Skeletal muscle tissue (tissue), 4 donors: ENCODE results near the gene XYLB. TPM values are rescaled to one million over a fixed set of nuclear protein-coding genes. Genes with fewer than 3 reads are reported as not detected.
"Not testable (repeated sequence)": the region's sequence is repeated elsewhere in the genome, so short reads cannot be mapped to it uniquely, and the experiment has no call there.

Experiments used
- H3K27ac ChIP-seq: one replicate; pipeline ENCODE4 v1.7.0; 2013; ENCODE audit warnings: mild to moderate bottlenecking, low read depth, low read length, inconsistent platforms
- H3K27me3 ChIP-seq, 3 donors: one replicate each; pipeline ENCODE4 v1.7.0; 2013; ENCODE audit warnings: low read length in 3 of 3; ENCODE audit not compliant: control insufficient read depth in 3 of 3, insufficient read depth in 3 of 3
- H3K36me3 ChIP-seq, 3 donors: one replicate each; pipeline ENCODE4 v1.7.0; 2013; ENCODE audit warnings: low read length in 3 of 3; ENCODE audit not compliant: control insufficient read depth in 3 of 3, insufficient read depth in 3 of 3
- H3K4me1 ChIP-seq, 3 donors: one replicate each; pipeline ENCODE4 v1.7.0; 2013; ENCODE audit warnings: low read length in 3 of 3, mild to moderate bottlenecking in 3 of 3; ENCODE audit not compliant: control insufficient read depth in 3 of 3, insufficient read depth in 3 of 3
- H3K4me3 ChIP-seq, 3 donors: one replicate each; pipeline ENCODE4 v1.7.0; 2013; ENCODE audit warnings: low read length in 3 of 3
- H3K9ac ChIP-seq, 3 donors: one replicate each; pipeline ENCODE4 v1.7.0; 2013; ENCODE audit warnings: low read length in 3 of 3, mild to moderate bottlenecking in 3 of 3, moderate library complexity in 2 of 3, low read depth in 1 of 3
- H3K9me3 ChIP-seq, 3 donors: one replicate each; pipeline ENCODE4 v1.7.0; 2013; ENCODE audit warnings: low read length in 3 of 3; ENCODE audit not compliant: control insufficient read depth in 3 of 3
- total RNA-seq: library from RNA; depleted of rRNA; stranded (reverse); fragments of >200 nt; gene quantifications from one replicate; pipeline ENCODE4 v1.2.3, GENCODE V29; 2014
- donor health status: Osteomylitis.

Gene XYLB
- total RNA-seq, 1 donor from 2014 or later: 7.3 TPM

GRCh38 chr3:38313263-38313662 is 33.3 kb upstream of the XYLB start:
- H3K27ac ChIP-seq: no peak overlapping the region
- no peaks in the 10 kb centered on the region for H3K9me3 ChIP-seq
- no peaks in the 10 kb centered on the region for H3K27me3 ChIP-seq
- H3K9ac ChIP-seq: no peak overlapping the region
- no peaks in the 10 kb centered on the region for H3K36me3 ChIP-seq
- no peak overlapping the region for H3K4me3 ChIP-seq
- H3K4me1 ChIP-seq: peaks cover 0 to 3% (median 0%) of the 10 kb centered on the region in 3 donors

DNA sequence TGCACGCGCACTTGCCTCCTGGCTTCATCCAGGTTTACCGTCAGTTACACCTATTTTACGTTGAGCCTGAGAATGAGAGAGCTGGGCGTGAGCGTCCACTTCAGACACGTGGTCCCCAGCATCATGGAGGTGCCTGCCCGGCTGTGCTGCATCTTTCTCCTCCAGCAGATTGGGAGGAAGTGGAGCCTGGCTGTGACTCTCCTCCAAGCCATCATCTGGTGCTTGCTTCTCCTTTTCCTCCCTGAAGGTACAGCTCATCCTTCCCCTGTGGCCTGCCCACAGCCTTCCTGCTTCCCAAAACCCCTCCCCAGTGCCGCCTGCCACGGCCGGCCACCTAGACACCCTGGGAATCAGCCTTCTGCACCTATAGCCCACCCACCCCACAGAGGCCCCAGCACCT is 32.9 kb upstream of the XYLB start:
- Histone ChIP-seq H3K4me3 (no peak overlapping the region), H3K9ac (no peak overlapping the region), H3K9me3 (no peaks in the 10 kb centered on the region), H3K27me3 (no peaks in the 10 kb centered on the region), H3K27ac (no peak overlapping the region), H3K36me3 (no peaks in the 10 kb centered on the region), H3K4me1 (peaks cover 0 to 3% (median 0%) of the 10 kb centered on the region in 3 donors)

DNA sequence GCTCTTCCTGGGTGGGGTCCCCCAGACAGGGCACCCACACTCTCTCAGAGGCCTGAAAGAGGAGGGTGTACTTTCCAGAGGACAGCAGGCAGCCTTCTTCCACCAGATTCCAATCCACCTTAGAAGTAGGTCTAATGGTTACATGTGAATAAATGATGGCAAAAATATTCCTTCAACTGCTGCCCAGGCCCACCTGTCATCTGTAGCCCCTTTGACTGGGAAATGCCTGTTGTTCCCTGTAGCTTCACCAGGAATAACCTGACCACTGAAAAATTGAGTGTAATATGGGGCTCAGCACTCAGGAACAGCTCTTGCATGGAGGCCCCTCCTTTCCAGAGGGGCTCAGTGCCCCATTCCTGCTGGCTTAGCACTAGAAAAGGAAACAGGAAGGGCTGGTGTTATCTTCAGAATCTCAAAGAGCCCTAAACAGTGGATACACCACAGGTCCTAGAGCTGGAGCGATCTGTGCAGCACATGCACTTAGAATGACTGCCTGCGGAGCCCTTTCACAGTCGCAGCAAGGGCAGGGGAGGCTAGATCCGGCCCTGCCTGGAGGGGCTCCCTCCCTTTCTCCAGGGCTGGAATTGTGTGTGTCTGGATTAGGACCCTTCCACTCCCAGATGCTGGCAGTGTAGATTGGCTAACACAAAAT is 32.3 kb upstream of the XYLB start:
- Histone ChIP-seq H3K4me3 (no peak overlapping the region), H3K36me3 (no peaks in the 10 kb centered on the region), H3K9me3 (no peaks in the 10 kb centered on the region), H3K4me1 (peaks cover 0 to 3% (median 0%) of the 10 kb centered on the region in 3 donors), H3K27ac (no peak overlapping the region), H3K27me3 (no peaks in the 10 kb centered on the region), H3K9ac (no peak overlapping the region)

DNA sequence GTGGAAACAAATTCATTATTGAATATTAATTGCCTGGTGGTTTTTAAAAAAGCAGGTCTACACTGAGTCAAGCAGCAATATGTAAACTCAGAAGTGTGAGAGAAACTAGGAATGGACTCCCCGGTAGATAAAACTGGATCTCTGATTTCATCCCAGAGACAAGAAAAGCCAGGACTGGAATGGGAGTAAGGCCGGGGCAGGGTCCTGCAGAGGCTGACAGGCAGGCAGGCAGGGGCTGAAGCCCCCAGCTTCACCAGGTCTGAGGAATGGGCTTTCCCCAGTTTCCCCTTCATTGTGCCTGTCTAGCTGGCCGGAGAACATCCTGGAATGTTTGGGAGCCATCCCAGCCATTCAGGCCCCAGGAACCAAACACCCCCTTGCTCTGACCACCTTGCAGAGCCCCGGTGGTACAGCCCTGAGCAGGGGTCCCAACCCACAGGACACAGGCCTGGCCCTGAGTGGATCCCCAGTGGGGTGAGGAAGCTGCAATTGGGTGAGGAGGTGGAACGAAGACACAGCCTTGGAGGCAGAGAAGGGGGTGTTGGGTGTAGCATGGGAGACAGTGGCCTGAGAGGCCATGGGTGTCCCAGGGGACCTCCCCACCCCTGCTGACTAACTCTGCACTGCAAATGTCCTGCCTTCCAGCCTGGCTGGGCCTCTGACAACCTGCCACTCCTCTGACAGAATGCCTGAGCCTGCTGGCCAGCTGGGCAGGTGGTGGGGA is 31.7 kb upstream of the XYLB start:
- no peaks in the 10 kb centered on the region for H3K36me3 ChIP-seq
- H3K4me1 ChIP-seq: peaks cover 0 to 3% (median 0%) of the 10 kb centered on the region in 3 donors
- no peaks in the 10 kb centered on the region for H3K27me3 ChIP-seq

DNA sequence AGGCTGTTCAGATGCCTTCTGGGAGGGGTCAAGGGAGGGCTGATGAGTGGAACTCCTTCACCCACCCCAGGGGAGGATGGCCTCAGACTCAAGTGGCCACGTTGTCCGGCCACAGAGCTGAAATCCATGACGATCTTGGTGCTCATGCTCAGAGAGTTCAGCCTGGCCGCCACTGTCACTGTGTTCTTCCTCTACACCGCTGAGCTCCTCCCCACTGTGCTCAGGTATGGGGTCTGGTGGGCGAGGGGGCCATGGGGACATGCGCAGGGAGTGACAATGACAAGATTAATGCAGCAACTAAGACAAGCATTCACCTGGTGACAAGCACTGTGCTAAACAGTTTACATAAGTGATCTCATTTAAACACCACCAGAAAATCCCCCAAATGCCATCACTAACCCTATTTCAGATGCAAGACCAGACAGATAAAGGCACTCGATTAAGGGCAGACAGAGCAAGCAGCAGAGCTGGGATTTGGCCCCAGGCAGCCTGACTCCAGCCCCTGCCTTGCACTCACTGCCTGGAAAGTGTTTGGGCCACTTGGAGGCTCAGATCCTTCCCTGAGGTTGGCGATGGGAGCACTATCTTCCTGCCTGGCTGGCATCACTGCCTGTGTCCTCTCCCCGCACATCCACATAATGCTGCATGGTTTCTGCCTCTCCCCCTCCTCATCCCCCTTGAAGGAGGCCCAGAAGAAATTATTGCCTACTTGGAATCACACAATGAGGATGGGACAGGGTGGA is 30.9 kb upstream of the XYLB start:
- Histone ChIP-seq H3K9ac (no peak overlapping the region), H3K4me3 (no peak overlapping the region), H3K27ac (no peak overlapping the region), H3K9me3 (no peaks in the 10 kb centered on the region), H3K4me1 (peaks cover 0 to 3% (median 0%) of the 10 kb centered on the region in 3 donors), H3K36me3 (no peaks in the 10 kb centered on the region), H3K27me3 (no peaks in the 10 kb centered on the region)

More for the DNA sequence above, 31.7 kb upstream of the XYLB start:
- Histone ChIP-seq H3K4me3 (no peak overlapping the region), H3K9ac (no peak overlapping the region), H3K27ac (no peak overlapping the region), H3K9me3 (no peaks in the 10 kb centered on the region)

DNA sequence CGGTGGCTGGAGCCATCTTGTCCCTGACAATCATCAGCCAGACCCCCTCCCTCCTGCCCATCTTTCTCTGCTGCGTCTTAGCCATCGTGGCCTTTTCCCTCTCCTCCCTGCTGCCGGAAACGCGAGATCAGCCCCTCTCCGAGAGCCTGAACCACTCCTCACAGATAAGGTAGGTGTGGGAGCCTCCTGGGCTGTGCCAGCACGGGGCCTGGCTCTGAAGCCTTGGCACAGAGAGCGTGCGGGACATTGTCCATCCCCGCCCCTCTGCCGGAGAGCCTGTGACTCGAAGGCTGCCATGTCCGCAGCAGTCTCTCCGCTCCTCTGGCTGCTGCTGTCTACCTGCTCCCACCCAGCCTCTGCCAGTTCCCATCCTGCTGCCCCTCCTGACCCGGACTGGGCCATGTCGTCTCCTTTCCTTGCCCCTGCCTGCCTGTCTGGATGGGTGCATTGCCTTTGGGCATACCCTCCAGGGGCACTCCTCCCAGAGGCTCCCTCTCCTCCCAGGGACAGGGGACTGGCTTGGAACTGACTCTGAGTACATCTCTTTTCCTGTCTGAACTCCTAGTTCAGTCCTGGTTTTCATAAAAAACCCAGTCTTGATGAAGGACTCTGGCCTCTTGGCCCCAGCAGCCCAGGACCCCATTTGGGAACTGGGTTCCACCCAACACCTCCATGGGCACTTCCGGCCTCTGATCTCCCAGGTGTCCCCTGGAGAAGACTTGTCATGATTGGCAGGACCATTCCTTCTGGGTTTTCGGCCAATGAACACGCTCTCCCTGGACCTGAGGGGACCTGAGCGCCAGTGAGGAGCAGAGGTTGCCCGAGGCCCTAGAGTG is 30.0 kb upstream of the XYLB start:
- no peak overlapping the region for H3K4me3 ChIP-seq
- no peaks in the 10 kb centered on the region for H3K36me3 ChIP-seq
- H3K27ac ChIP-seq: no peak overlapping the region
- H3K9ac ChIP-seq: no peak overlapping the region
- H3K27me3 ChIP-seq: no peaks in the 10 kb centered on the region
- H3K4me1 ChIP-seq: peaks cover 0 to 3% (median 0%) of the 10 kb centered on the region in 3 donors
- peaks cover 0 to 2% (median 0%) of the 10 kb centered on the region in 3 donors for H3K9me3 ChIP-seq

GRCh38 chr3:38317192-38317759 is 29.3 kb upstream of the XYLB start:
- Histone ChIP-seq H3K36me3 (no peaks in the 10 kb centered on the region), H3K4me3 (no peak overlapping the region), H3K27me3 (no peaks in the 10 kb centered on the region), H3K27ac (no peak overlapping the region), H3K4me1 (peaks cover 0 to 3% (median 0%) of the 10 kb centered on the region in 3 donors), H3K9me3 (peaks cover 0 to 2% (median 0%) of the 10 kb centered on the region in 3 donors), H3K9ac (no peak overlapping the region)

DNA sequence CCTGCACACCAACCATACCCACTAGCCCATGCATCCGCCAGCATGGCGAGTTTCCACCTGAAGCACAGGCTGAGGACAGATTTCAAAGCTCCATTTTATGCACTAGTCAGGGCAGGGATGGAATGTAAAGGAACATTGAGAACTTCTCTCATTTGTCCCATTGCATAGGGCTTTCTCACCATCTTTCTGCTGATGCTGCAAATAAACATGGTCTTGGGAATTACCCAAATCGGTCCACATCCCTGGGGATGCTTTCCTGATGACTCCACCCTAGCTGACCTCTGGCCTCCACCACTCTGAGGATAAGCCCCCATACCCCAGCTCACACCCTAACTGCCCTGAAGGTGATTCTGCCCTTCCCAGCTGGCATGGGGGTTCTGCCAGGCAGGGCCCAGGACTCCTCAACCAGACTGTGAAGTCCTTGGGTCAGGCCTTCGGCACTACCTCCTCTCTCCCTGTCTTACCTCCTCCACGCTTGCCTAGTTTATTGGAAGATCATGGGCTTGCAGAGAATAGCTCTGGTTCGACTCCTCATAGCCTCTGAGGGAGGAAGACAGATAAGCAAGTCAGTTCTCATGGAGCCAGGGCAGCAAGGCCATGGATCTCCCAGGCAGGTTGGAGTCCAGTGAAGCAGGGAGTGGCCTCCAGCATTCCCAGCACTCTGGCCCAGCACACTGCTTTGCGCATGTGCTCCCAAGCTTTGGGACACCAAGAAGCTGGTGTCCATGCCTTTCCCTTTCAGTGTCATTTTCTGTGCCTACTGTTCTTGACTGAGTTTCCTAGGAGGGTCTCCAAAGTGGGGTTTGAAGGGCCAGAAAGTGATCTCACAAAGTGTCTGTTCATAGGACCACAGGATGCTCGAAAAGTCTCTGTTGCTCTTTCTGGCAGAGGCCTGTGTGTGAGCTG is 27.6 kb upstream of the XYLB start:
- H3K9me3 ChIP-seq: peaks cover 0 to 2% (median 0%) of the 10 kb centered on the region in 3 donors
- H3K9ac ChIP-seq: no peak overlapping the region
- H3K4me3 ChIP-seq: no peak overlapping the region
- no peak overlapping the region for H3K27ac ChIP-seq
- no peaks in the 10 kb centered on the region for H3K27me3 ChIP-seq
- no peaks in the 10 kb centered on the region for H3K36me3 ChIP-seq
- no peaks in the 10 kb centered on the region for H3K4me1 ChIP-seq

DNA sequence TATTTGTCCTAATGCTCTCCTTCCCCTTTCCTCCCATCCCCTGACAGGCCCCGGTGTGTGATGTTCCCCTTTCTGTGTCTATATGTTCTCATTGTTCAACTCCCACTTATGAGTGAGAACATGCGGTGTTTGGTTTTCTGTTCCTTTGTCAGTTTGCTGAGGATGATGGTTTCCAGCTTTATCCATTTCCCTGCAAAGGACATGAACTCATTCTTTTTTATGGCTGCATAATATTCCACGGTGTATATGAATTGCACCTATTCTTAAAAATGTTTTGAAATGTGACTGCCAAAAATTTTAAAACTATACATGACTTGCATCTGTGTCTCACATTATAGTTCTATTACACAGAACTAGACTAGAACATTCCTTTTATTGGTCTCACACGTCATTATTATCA is 25.9 kb upstream of the XYLB start:
- H3K4me1 ChIP-seq, H3K27ac ChIP-seq, H3K9ac ChIP-seq, H3K9me3 ChIP-seq, H3K4me3 ChIP-seq, H3K27me3 ChIP-seq, H3K36me3 ChIP-seq: not testable (repeated sequence)
